ENCODE measurements around the gene KIF1B. TPM values are rescaled to one million over a fixed set of nuclear protein-coding genes. Genes with fewer than 3 reads are reported as not detected.

Gene KIF1B
- total and polyA plus RNA-seq, 10 of the 15 experiments (the other 5 are each of a cell fraction or from before 2014, with no cell fraction given), result 2.1 to 16.5 (median 8.7) TPM

- BruUV-seq (replicated peaks), result no TSS peak
- Histone ChIP-seq H3K27ac (ENCODE audit: control insufficient read depth, insufficient read depth) (no peak overlapping the region), H3K9ac (ENCODE audit: control insufficient read depth, insufficient read depth, low read length) (no peak overlapping the region), H3K27me3 (replicated peaks in 1 of 2; ENCODE audit: control insufficient read depth in 2 of 2, insufficient read depth in 2 of 2, low read length in 1 of 2) (no peaks in the 10 kb centered on the region), H3K4me1 (ENCODE audit: control insufficient read depth, insufficient read depth, low read length) (0 out of 2 replicates have a peak, but pooled peaks cover 5% of the 10 kb centered on the region), H3K4me2 (ENCODE audit: control insufficient read depth, insufficient read depth) (no peak overlapping the region), H2AFZ (ENCODE audit: control insufficient read depth, low read depth, low read length) (no peak overlapping the region), H3K4me3 (no peak overlapping the region), H4K20me1 (ENCODE audit: control insufficient read depth, insufficient read depth) (no peaks in the 10 kb centered on the region), H3K36me3 (ENCODE audit: control insufficient read depth in 2 of 2, insufficient read depth in 2 of 2, low read length in 1 of 2) (peaks cover 0 to 4% of the 10 kb centered on the region in 2 experiments; a peak in 2 of 4 replicates), H3K79me2 (ENCODE audit: control insufficient read depth, insufficient read depth, low read length) (no peaks in the 10 kb centered on the region), H3K9me3 (replicated peaks; ENCODE audit: control insufficient read depth, insufficient read depth, low read length) (no peaks in the 10 kb centered on the region)
- no peak for TF ChIP-seq PML (IDR thresholded peaks at IDR 0.05; ENCODE audit: low read length)
- TF ChIP-seq CBX5 (IDR thresholded peaks at IDR 0.05; ENCODE audit: low read depth), result no peak
- no peak for TF ChIP-seq ATF2 (IDR thresholded peaks at IDR 0.05; ENCODE audit: low read length)
- no peak for TF ChIP-seq SREBF2 (IDR thresholded peaks at IDR 0.05; ENCODE audit: low read length)
- no peak for TF ChIP-seq NFYB (IDR thresholded peaks at IDR 0.05; ENCODE audit: insufficient read depth, low read depth, low read length)
- no peak for TF ChIP-seq ZBTB40 (IDR thresholded peaks at IDR 0.05; ENCODE audit: borderline replicate concordance)
- no peak for TF ChIP-seq ATF3 (IDR thresholded peaks at IDR 0.05; ENCODE audit: borderline replicate concordance, extremely low read depth, low read depth, low read length)
- no peak for TF ChIP-seq HCFC1 (IDR thresholded peaks at IDR 0.05; ENCODE audit: low read length)
- no peak for TF ChIP-seq SMAD5 (IDR thresholded peaks at IDR 0.05; ENCODE audit: low read depth)
- TF ChIP-seq IRF3 (IDR thresholded peaks at IDR 0.05), result no peak
- TF ChIP-seq YY1 (IDR thresholded peaks at IDR 0.05; ENCODE audit: low read depth, low read length), result no peak
- no peak for TF ChIP-seq RFX5 (IDR thresholded peaks at IDR 0.05; ENCODE audit: low read depth, low read length)
- TF ChIP-seq KDM1A (IDR thresholded peaks at IDR 0.05; ENCODE audit: borderline replicate concordance), result no peak
- no peak for TF ChIP-seq WRNIP1 (IDR thresholded peaks at IDR 0.05; ENCODE audit: borderline replicate concordance, low read depth, low read length)
- TF ChIP-seq PBX3 (IDR thresholded peaks at IDR 0.05; ENCODE audit: insufficient replicate concordance, low read depth, low read length), result no peak
- no peak for TF ChIP-seq SUPT20H (IDR thresholded peaks at IDR 0.05; ENCODE audit: borderline replicate concordance, control insufficient read depth, low read depth, low read length)
- ATAC-seq, result no peak
- ChIA-PET CTCF (interaction anchor here (0.7 to 1.9 kb wide), 4 partner anchors 18 to 78 kb away, joined by 3 to 8 read pairs (median 4); partner anchors contain the start of gene KIF1B), SMC1A (ENCODE audit: uncharacterized antibody, unreplicated experiment) (interaction anchor here (1.1 to 1.3 kb wide), 3 partner anchors 11 to 21 kb away, joined by 3 read pairs; no protein-coding TSS in a partner anchor), RAD21 (ENCODE audit: unreplicated experiment) (interaction anchor here (0.9 to 1.4 kb wide), 3 partner anchors 51 to 77 kb away, joined by 3 to 4 read pairs (median 3); partner anchors contain the start of gene KIF1B), POLR2A (interaction anchor here (0.5 to 1.3 kb wide), 4 partner anchors 9 to 868 kb away, joined by 3 to 5 read pairs (median 3); no protein-coding TSS in a partner anchor)
- in situ Hi-C loops (cut with MboI), result no loop called here
- intact Hi-C loops (cut with micrococcal nuclease; ENCODE audit: unreplicated experiment), result no loop called here
- no peak for FAIRE-seq
- DNase-seq (ENCODE audit: low read depth, low spot score), result no peak
- 67% methylated on average over 6 of the region's 6 CpGs for WGBS (ENCODE audit: insufficient coverage, insufficient replicate concordance, low lambda C conversion rate, missing lambda C conversion rate)
Measured at GRCh38 chr1:10287023-10287645, 76.8 kb downstream of the KIF1B start.
